ENCODE results near the gene SULT2B1. TPM values are rescaled to one million over a fixed set of nuclear protein-coding genes. Genes with fewer than 3 reads are reported as not detected.

Gene SULT2B1
- total RNA-seq, 1 donor from 2014 or later, result 0.35 TPM

- no peak for ATAC-seq
- intact Hi-C loops (cut with micrococcal nuclease), result no loop called here
- peak; percentile 40 for DNase-seq
Observed at GRCh38 chr19:48638831-48639381, 86.9 kb downstream of the SULT2B1 start.

- intact Hi-C loops (cut with micrococcal nuclease), result no loop called here
- ATAC-seq, result no peak
- peak; percentile 33 for DNase-seq
Observed at GRCh38 chr19:48639483-48640375, 87.8 kb downstream of the SULT2B1 start.

- DNase-seq (no peak), ATAC-seq (no peak)
- intact Hi-C loops (cut with micrococcal nuclease), result no loop called here
Observed at GRCh38 chr19:48641850-48642249, 89.9 kb downstream of the SULT2B1 start.

- ATAC-seq, result no peak
- no peak for DNase-seq
- intact Hi-C loops (cut with micrococcal nuclease), result no loop called here
Observed at GRCh38 chr19:48642862-48643261, 90.9 kb downstream of the SULT2B1 start.

- intact Hi-C loops (cut with micrococcal nuclease), result no loop called here
- ATAC-seq, result no peak
- no peak for DNase-seq
Observed at GRCh38 chr19:48644355-48644754, 92.4 kb downstream of the SULT2B1 start.

GRCh38 chr19:48644839-48645619, 93.1 kb downstream of the SULT2B1 start:
- intact Hi-C loops (cut with micrococcal nuclease), result no loop called here
- peak; percentile 77 for DNase-seq
- peak; percentile 73 for ATAC-seq

GRCh38 chr19:48645620-48646000, 93.6 kb downstream of the SULT2B1 start:
- DNase-seq (no peak), ATAC-seq (peak; percentile 17)
- intact Hi-C loops (cut with micrococcal nuclease), result no loop called here

- intact Hi-C loops (cut with micrococcal nuclease), result no loop called here
- ATAC-seq, result peak; percentile 91
- peak; percentile 90 for DNase-seq
Observed at GRCh38 chr19:48646001-48646721, 94.2 kb downstream of the SULT2B1 start, which contains the start of gene CA11. TSS of gene CA11 (minus strand) at chr19:48646187. CDS start at chr19:48645632, 555 bp downstream.

GRCh38 chr19:48646722-48647216, 94.8 kb downstream of the SULT2B1 start:
- intact Hi-C loops (cut with micrococcal nuclease), result no loop called here
- no peak for DNase-seq

GRCh38 chr19:48648134-48648533, 96.2 kb downstream of the SULT2B1 start:
- DNase-seq (no peak), ATAC-seq (no peak)
- intact Hi-C loops (cut with micrococcal nuclease), result no loop called here

More at GRCh38 chr19:48646722-48647216, 94.8 kb downstream of the SULT2B1 start:
- no peak for ATAC-seq

Other genes with a start within 250 kb of the SULT2B1 start
- gene EMP3, start 226.6 kb upstream of the SULT2B1 start, total RNA-seq, result 33.8 TPM
- gene TMEM143, start 188.2 kb upstream of the SULT2B1 start, total RNA-seq, result 110 TPM
- gene SYNGR4, start 187.8 kb upstream of the SULT2B1 start, total RNA-seq, result not detected
- gene KDELR1, start 160.6 kb upstream of the SULT2B1 start, total RNA-seq, result 79.4 TPM
- 0.17 TPM for gene GRIN2D, start 158.5 kb upstream of the SULT2B1 start, total RNA-seq
- 15.7 TPM for gene GRWD1, start 106.2 kb upstream of the SULT2B1 start, total RNA-seq
- 0.35 TPM for gene KCNJ14, start 96.6 kb upstream of the SULT2B1 start, total RNA-seq
- 33.4 TPM for gene CYTH2, start 82.8 kb upstream of the SULT2B1 start, total RNA-seq
- gene LMTK3, start 40.3 kb upstream of the SULT2B1 start, total RNA-seq, result 1.4 TPM
- gene SPACA4, start 54.6 kb downstream of the SULT2B1 start, total RNA-seq, result not detected
- not detected for gene FAM83E, start 62.9 kb downstream of the SULT2B1 start, total RNA-seq
- gene RPL18, start 67.0 kb downstream of the SULT2B1 start, total RNA-seq, result 554 TPM
- 7.2 TPM for gene SPHK2, start 67.3 kb downstream of the SULT2B1 start, total RNA-seq
- 22.8 TPM for gene DBP, start 85.2 kb downstream of the SULT2B1 start, total RNA-seq
- gene CA11, start 94.0 kb downstream of the SULT2B1 start, total RNA-seq, result 6.3 TPM
- gene NTN5, start 120.8 kb downstream of the SULT2B1 start, total RNA-seq, result not detected
- not detected for gene FUT2, start 143.8 kb downstream of the SULT2B1 start, total RNA-seq
- gene MAMSTR, start 167.6 kb downstream of the SULT2B1 start, total RNA-seq, result 3.0 TPM
- 13.7 TPM for gene RASIP1, start 188.4 kb downstream of the SULT2B1 start, total RNA-seq
- gene IZUMO1, start 194.7 kb downstream of the SULT2B1 start, total RNA-seq, result 1.0 TPM
- 1.6 TPM for gene FUT1, start 200.5 kb downstream of the SULT2B1 start, total RNA-seq
- not detected for gene FGF21, start 203.4 kb downstream of the SULT2B1 start, total RNA-seq